Mucosa of rectum (tissue), 2 donors: Measurements from ENCODE around the gene LRIG1.

ENCODE experiments used
- H3K27ac ChIP-seq, 2 donors: one replicate each; pipeline ENCODE4 v1.7.0; 2013; ENCODE audit warnings: inconsistent platforms in 2 of 2, low read depth in 2 of 2, low read length in 2 of 2
- H3K27me3 ChIP-seq, 2 donors: one replicate each; pipeline ENCODE4 v1.7.0; 2013; ENCODE audit warnings: low read length in 2 of 2; ENCODE audit not compliant: control insufficient read depth in 2 of 2, insufficient read depth in 2 of 2
- H3K36me3 ChIP-seq, 2 donors: one replicate each; pipeline ENCODE4 v1.7.0; 2013; ENCODE audit warnings: low read length in 2 of 2; ENCODE audit not compliant: control insufficient read depth in 2 of 2, insufficient read depth in 2 of 2
- H3K4me1 ChIP-seq, 2 donors: one replicate each; pipeline ENCODE4 v1.7.0; 2013; ENCODE audit warnings: low read length in 2 of 2, mild to moderate bottlenecking in 1 of 2; ENCODE audit not compliant: control insufficient read depth in 2 of 2, insufficient read depth in 2 of 2
- H3K4me3 ChIP-seq, 2 donors: one replicate each; pipeline ENCODE4 v1.7.0; 2013; ENCODE audit warnings: low read length in 2 of 2
- H3K9ac ChIP-seq, 2 donors: one replicate each; pipeline ENCODE4 v1.7.0; 2013; ENCODE audit warnings: low read length in 2 of 2, low read depth in 1 of 2, mild to moderate bottlenecking in 1 of 2
- H3K9me3 ChIP-seq, 2 donors: one replicate each; pipeline ENCODE4 v1.7.0; 2013; ENCODE audit warnings: low read length in 2 of 2; ENCODE audit not compliant: control insufficient read depth in 2 of 2
- donor health status: healthy.
- donor health status: Normal muscosa, but diverticular disease.

LRIG1 gene

DNA sequence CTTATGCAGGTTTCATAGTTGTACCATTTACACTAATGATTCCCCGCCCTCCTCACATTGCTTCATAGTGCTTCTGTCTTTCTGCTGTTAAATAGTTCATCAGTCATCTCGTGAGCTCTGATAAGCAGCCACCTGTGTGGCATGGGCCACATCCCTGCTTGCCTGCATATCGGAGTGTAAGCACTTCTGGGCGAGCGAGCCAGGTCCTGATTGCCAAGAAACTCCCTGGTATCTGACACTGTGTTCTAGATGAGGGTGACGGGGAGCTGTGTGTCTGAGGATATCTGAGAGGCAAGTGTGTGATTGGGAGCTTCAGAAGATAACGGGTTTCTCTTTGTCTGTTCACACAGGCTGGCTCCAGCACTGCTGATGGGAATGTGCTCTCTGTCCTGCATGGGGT lies 130.6 kb downstream of the LRIG1 start:
- Histone ChIP-seq H3K27me3 (no peaks in the 10 kb centered on the region), H3K9ac (no peak overlapping the region), H3K4me1 (no peaks in the 10 kb centered on the region), H3K9me3 (no peaks in the 10 kb centered on the region), H3K27ac (no peak overlapping the region), H3K36me3 (peaks cover 3 to 7% of the 10 kb centered on the region in 2 donors), H3K4me3 (no peak overlapping the region)

- no peak overlapping the region for H3K4me3 ChIP-seq
- no peak overlapping the region for H3K9ac ChIP-seq
- no peaks in the 10 kb centered on the region for H3K4me1 ChIP-seq
- peaks cover under 1 to 3% of the 10 kb centered on the region in 2 donors for H3K36me3 ChIP-seq
- H3K27me3 ChIP-seq, result no peaks in the 10 kb centered on the region
- no peak overlapping the region for H3K27ac ChIP-seq
- H3K9me3 ChIP-seq, result no peaks in the 10 kb centered on the region
Observed at GRCh38 chr3:66367979-66368378, 132.8 kb downstream of the LRIG1 start.

DNA sequence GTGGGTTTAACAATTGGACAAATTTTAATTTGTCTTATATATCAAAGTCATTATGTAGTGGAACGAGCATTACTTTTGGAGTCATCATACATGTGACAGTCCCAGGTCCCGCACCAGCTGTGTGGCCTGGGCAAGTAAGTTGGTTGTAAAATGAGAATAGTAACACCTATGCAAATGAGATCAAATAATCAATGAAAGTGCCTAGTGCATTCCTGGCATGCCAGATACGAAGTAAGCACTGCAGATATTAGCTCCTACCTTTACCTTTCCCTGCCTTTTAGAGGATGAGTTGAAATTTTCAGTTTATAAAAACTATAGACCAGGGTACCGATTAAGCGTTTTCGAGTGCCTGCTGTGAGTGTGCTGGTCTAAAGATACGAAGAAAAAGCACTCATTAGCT lies 134.1 kb downstream of the LRIG1 start:
- Histone ChIP-seq H3K4me3 (no peak overlapping the region), H3K4me1 (no peaks in the 10 kb centered on the region), H3K36me3 (peaks cover 0 to 3% of the 10 kb centered on the region in 2 donors), H3K27me3 (no peaks in the 10 kb centered on the region), H3K9me3 (no peaks in the 10 kb centered on the region), H3K27ac (no peak overlapping the region), H3K9ac (no peak overlapping the region)

DNA sequence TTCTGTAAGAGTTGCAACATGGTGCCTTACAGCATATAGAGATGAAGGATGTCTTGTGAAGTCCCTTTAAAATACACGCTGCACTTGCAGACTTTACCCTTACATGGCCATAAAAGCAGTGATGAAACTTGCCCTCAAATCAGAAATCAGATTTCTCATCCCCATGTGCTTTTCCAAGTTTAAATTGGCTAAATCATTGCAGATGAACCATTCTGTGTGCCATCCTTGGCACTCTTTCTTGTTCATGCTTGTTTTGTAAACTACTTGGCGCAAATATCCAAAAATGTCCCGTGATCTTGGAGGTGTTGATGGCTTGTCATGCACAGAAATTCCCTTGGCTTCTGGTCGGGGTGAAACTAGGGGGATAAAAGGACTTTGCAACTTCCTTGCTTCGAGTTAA lies 135.7 kb downstream of the LRIG1 start:
- Histone ChIP-seq H3K36me3 (no peaks in the 10 kb centered on the region), H3K9ac (no peak overlapping the region), H3K4me1 (no peaks in the 10 kb centered on the region), H3K27me3 (no peaks in the 10 kb centered on the region), H3K4me3 (no peak overlapping the region), H3K27ac (no peak overlapping the region), H3K9me3 (no peaks in the 10 kb centered on the region)

- no peak overlapping the region for H3K9ac ChIP-seq
- no peaks in the 10 kb centered on the region for H3K36me3 ChIP-seq
- H3K27me3 ChIP-seq, result no peaks in the 10 kb centered on the region
- H3K4me1 ChIP-seq, result no peaks in the 10 kb centered on the region
- no peaks in the 10 kb centered on the region for H3K9me3 ChIP-seq
- no peak overlapping the region for H3K27ac ChIP-seq
- no peak overlapping the region for H3K4me3 ChIP-seq
Observed at GRCh38 chr3:66363148-66363547, 137.7 kb downstream of the LRIG1 start.

DNA sequence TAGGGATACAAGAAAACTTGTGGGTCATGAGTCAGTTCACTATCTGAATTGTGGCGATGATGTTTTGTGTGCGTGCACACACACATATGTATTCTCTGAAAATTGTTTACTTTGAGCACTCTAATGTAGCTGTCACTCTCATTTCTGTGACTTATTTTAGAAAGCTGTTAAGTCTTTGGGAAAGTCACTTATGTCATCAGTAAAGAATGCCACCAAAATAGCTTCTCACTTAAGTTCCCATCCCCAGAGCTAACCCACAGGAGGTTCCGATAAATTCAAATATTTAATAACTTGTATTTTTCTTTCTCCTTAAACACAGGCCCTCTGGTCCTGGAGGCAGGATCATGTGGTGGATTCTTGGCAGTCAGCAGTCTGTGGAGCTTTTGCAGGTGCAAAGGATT lies 138.3 kb downstream of the LRIG1 start:
- Histone ChIP-seq H3K9me3 (no peaks in the 10 kb centered on the region), H3K9ac (no peak overlapping the region), H3K27me3 (no peaks in the 10 kb centered on the region), H3K4me1 (no peaks in the 10 kb centered on the region), H3K36me3 (no peaks in the 10 kb centered on the region), H3K4me3 (no peak overlapping the region), H3K27ac (no peak overlapping the region)

GRCh38 chr3:66361356-66361755 lies 139.5 kb downstream of the LRIG1 start:
- H3K9ac ChIP-seq, result no peak overlapping the region
- H3K36me3 ChIP-seq, result no peaks in the 10 kb centered on the region
- H3K27me3 ChIP-seq, result no peaks in the 10 kb centered on the region

DNA sequence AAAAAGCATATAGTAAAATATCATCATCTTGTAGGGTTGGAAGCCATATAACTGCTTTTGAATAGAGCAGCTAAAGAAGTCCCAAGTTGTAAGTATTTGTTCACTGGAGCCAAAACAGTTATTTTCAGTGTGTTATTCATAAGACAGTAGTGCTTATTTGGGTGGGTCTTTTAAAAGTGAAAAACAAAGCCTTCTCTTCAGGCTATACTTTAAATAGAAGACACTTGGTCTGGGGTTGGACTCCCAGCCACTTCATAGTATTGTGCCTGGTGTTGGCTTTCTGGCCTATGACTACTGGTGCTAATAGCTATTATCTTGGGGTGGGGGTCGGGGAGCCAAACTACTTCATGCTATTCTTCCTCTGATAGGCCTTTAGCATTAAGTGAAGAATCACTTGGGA lies 144.8 kb downstream of the LRIG1 start:
- Histone ChIP-seq H3K9ac (no peak overlapping the region), H3K4me3 (no peak overlapping the region), H3K4me1 (no peaks in the 10 kb centered on the region), H3K27ac (no peak overlapping the region), H3K36me3 (no peaks in the 10 kb centered on the region), H3K27me3 (no peaks in the 10 kb centered on the region), H3K9me3 (no peaks in the 10 kb centered on the region)

More at GRCh38 chr3:66361356-66361755, 139.5 kb downstream of the LRIG1 start:
- Histone ChIP-seq H3K4me1 (no peaks in the 10 kb centered on the region), H3K4me3 (no peak overlapping the region), H3K9me3 (no peaks in the 10 kb centered on the region), H3K27ac (no peak overlapping the region)

DNA sequence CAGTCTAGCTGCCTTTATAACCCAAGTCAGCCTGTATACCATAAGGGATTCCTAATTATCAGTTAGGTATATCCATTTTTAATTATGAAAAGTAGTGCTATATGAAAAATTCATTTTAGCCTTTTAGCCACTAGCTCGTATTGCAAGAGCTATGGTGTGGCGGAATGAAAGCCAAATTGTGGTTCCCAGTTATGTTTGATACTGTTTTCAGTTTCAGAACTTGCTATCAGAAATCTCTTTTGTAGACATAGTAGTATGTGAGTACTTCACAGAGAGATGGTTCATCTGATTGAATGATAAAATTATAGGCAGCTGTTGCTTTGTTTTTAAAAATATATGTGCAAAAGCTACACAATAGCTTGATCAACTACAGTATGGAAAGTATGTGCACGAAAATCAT lies 145.4 kb downstream of the LRIG1 start:
- no peaks in the 10 kb centered on the region for H3K9me3 ChIP-seq
- H3K27me3 ChIP-seq, result no peaks in the 10 kb centered on the region
- H3K36me3 ChIP-seq, result no peaks in the 10 kb centered on the region
- no peak overlapping the region for H3K9ac ChIP-seq
- no peaks in the 10 kb centered on the region for H3K4me1 ChIP-seq
- no peak overlapping the region for H3K27ac ChIP-seq
- H3K4me3 ChIP-seq, result no peak overlapping the region

DNA sequence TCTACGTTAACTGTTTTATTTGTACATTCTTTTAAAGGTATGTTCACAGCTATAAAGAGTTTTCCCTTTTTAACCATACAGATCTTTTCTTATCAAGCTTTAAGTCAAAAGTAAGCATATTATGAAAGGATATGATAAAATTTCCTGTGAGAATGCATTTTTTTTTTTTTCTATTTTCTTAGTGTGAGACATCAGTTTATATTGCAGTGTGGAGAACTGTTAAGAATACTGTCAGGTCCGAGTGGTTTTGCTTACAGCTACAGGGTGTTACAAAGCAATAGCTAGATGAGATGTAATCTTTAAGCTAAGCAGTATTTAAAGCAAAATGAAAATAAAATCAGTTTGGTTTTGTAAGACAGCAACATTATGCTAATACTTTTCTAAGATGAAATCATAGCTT lies 146.8 kb downstream of the LRIG1 start:
- no peaks in the 10 kb centered on the region for H3K27me3 ChIP-seq
- no peak overlapping the region for H3K9ac ChIP-seq
- H3K36me3 ChIP-seq, result no peaks in the 10 kb centered on the region
- H3K4me3 ChIP-seq, result no peak overlapping the region
- no peaks in the 10 kb centered on the region for H3K9me3 ChIP-seq
- no peaks in the 10 kb centered on the region for H3K4me1 ChIP-seq
- no peak overlapping the region for H3K27ac ChIP-seq

DNA sequence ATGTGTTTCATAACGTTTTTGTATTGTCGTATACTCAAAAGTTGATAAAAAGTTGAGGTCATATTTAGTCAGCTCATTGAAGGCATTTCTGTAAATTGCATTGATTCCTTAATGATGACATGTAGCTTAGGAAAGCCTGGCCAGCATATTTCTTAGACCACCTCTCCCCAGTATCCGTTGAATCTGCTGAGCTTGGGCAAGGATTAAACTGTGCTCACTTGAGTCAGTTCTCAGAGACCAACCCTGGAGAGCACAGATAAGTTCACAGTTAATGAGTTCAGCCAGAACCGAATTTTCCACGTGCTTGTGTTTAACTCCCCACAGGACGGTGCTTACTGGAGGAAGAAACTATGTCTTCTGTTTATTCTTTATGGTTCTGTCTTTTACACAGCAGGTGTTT lies 147.3 kb downstream of the LRIG1 start:
- H3K4me1 ChIP-seq, result no peaks in the 10 kb centered on the region
- no peaks in the 10 kb centered on the region for H3K9me3 ChIP-seq
- H3K36me3 ChIP-seq, result no peaks in the 10 kb centered on the region
- no peak overlapping the region for H3K9ac ChIP-seq
- no peak overlapping the region for H3K27ac ChIP-seq
- H3K27me3 ChIP-seq, result no peaks in the 10 kb centered on the region
- no peak overlapping the region for H3K4me3 ChIP-seq
